Measurements from ENCODE around the gene KIF1B.

GRCh38 chr1:10187026-10187334 is 23.4 kb upstream of the KIF1B start:
- TF ChIP-seq, protein P1, sequence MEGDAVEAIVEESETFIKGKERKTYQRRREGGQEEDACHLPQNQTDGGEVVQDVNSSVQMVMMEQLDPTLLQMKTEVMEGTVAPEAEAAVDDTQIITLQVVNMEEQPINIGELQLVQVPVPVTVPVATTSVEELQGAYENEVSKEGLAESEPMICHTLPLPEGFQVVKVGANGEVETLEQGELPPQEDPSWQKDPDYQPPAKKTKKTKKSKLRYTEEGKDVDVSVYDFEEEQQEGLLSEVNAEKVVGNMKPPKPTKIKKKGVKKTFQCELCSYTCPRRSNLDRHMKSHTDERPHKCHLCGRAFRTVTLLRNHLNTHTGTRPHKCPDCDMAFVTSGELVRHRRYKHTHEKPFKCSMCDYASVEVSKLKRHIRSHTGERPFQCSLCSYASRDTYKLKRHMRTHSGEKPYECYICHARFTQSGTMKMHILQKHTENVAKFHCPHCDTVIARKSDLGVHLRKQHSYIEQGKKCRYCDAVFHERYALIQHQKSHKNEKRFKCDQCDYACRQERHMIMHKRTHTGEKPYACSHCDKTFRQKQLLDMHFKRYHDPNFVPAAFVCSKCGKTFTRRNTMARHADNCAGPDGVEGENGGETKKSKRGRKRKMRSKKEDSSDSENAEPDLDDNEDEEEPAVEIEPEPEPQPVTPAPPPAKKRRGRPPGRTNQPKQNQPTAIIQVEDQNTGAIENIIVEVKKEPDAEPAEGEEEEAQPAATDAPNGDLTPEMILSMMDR (IDR thresholded peaks at IDR 0.05; ENCODE audit: low read depth, low read length, missing input control): no peak
- no peak for TF ChIP-seq MAX (IDR thresholded peaks at IDR 0.05)
- no peak for TF ChIP-seq RXRA (IDR thresholded peaks at IDR 0.05)
- TF ChIP-seq, protein P2, sequence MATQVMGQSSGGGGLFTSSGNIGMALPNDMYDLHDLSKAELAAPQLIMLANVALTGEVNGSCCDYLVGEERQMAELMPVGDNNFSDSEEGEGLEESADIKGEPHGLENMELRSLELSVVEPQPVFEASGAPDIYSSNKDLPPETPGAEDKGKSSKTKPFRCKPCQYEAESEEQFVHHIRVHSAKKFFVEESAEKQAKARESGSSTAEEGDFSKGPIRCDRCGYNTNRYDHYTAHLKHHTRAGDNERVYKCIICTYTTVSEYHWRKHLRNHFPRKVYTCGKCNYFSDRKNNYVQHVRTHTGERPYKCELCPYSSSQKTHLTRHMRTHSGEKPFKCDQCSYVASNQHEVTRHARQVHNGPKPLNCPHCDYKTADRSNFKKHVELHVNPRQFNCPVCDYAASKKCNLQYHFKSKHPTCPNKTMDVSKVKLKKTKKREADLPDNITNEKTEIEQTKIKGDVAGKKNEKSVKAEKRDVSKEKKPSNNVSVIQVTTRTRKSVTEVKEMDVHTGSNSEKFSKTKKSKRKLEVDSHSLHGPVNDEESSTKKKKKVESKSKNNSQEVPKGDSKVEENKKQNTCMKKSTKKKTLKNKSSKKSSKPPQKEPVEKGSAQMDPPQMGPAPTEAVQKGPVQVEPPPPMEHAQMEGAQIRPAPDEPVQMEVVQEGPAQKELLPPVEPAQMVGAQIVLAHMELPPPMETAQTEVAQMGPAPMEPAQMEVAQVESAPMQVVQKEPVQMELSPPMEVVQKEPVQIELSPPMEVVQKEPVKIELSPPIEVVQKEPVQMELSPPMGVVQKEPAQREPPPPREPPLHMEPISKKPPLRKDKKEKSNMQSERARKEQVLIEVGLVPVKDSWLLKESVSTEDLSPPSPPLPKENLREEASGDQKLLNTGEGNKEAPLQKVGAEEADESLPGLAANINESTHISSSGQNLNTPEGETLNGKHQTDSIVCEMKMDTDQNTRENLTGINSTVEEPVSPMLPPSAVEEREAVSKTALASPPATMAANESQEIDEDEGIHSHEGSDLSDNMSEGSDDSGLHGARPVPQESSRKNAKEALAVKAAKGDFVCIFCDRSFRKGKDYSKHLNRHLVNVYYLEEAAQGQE (IDR thresholded peaks at IDR 0.05): no peak
- no peak for TF ChIP-seq RAD21 (IDR thresholded peaks at IDR 0.05)
- TF ChIP-seq HNF4A (conservative IDR thresholded peaks at IDR 0.05): no peak
- TF ChIP-seq YY1 (IDR thresholded peaks at IDR 0.05): no peak
- no peak for TF ChIP-seq EGR1 (IDR thresholded peaks at IDR 0.05; ENCODE audit: low read depth in 2 of 2)
- TF ChIP-seq, protein P3, sequence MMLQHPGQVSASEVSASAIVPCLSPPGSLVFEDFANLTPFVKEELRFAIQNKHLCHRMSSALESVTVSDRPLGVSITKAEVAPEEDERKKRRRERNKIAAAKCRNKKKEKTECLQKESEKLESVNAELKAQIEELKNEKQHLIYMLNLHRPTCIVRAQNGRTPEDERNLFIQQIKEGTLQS (IDR thresholded peaks at IDR 0.05): no peak
- no peak for TF ChIP-seq FOXA1 (IDR thresholded peaks at IDR 0.05)
- TF ChIP-seq JUND (IDR thresholded peaks at IDR 0.05): no peak
- no peak for TF ChIP-seq SP1 (IDR thresholded peaks at IDR 0.05)
- no peak for TF ChIP-seq ZBTB33 (IDR thresholded peaks at IDR 0.05)
- no peak for TF ChIP-seq TAF1 (conservative IDR thresholded peaks at IDR 0.05)

Data from liver (tissue), 3 donors.